Measurements from ENCODE around the gene MAPKAPK3. TPM values are rescaled to one million over a fixed set of nuclear protein-coding genes. Genes with fewer than 3 reads are reported as not detected.

Gene MAPKAPK3
- total and polyA plus RNA-seq, 7 experiments from 2014 or later = 26.7 to 196 (median 53.4) TPM

GRCh38 chr3:50599716-50600118, 17.2 kb upstream of the MAPKAPK3 start:
- Mint-ChIP-seq H3K9me3 (no peaks in the 10 kb centered on the region), H3K27me3 (no peaks in the 10 kb centered on the region), H3K4me1 (peaks cover 60 to 83% (median 73%) of the 10 kb centered on the region in 7 donors), H3K4me3 (peak overlapping the region in 6 of 10 donors; percentile 9 to 93 (median 66)), H3K36me3 (peaks cover 0 to 37% (median 4%) of the 10 kb centered on the region in 5 donors), H3K27ac (peak overlapping the region in 8 of 9 donors; percentile 60 to 94 (median 76))
- H3K36me3 ChIP-seq (ENCODE audit: control insufficient read depth in 2 of 3, insufficient read depth in 3 of 3, low read length in 3 of 3) = peaks cover 0 to 17% (median 6%) of the 10 kb centered on the region in 3 experiments
- POLR2A ChIA-PET = interaction anchor here (7.2 to 25.1 kb wide), 3 partner anchors 10 to 26 kb away, joined by 101 to 730 read pairs (median 410); partner anchors contain the start of genes C3orf18, CISH and HEMK1
- H3K27ac ChIP-seq (ENCODE audit: low read depth, low read length) = peak overlapping the region; percentile 93
- no peaks in the 10 kb centered on the region for H3K27me3 ChIP-seq (ENCODE audit: control insufficient read depth in 2 of 2, insufficient read depth in 2 of 2, low read length in 2 of 2)
- ATAC-seq = no peak
- H3K9me3 ChIP-seq (ENCODE audit: control insufficient read depth in 2 of 3, low read length in 3 of 3) = no peaks in the 10 kb centered on the region
- no peak for DNase-seq
- peaks cover 54 to 61% of the 10 kb centered on the region in 2 donors for H3K4me1 ChIP-seq (ENCODE audit: control insufficient read depth in 2 of 2, insufficient read depth in 2 of 2, low read length in 2 of 2)
- H3K4me3 ChIP-seq (ENCODE audit: low read length) = no peak overlapping the region
- intact Hi-C loops (cut with micrococcal nuclease) = no loop called here
- CTCF ChIA-PET = interaction anchor here (3.8 kb wide), 1 partner anchor 13 kb away, joined by 13 read pairs; no protein-coding TSS in a partner anchor

GRCh38 chr3:50600141-50600753, 16.7 kb upstream of the MAPKAPK3 start:
- POLR2A ChIA-PET = interaction anchor here (2.5 to 25.1 kb wide), 4 partner anchors 10 to 27 kb away, joined by 14 to 730 read pairs (median 256); partner anchors contain the start of genes C3orf18, CISH, HEMK1 and MAPKAPK3
- Histone ChIP-seq H3K27me3 (ENCODE audit: control insufficient read depth in 2 of 2, insufficient read depth in 2 of 2, low read length in 2 of 2) (no peaks in the 10 kb centered on the region), H3K4me1 (ENCODE audit: control insufficient read depth in 2 of 2, insufficient read depth in 2 of 2, low read length in 2 of 2) (peaks cover 59 to 66% of the 10 kb centered on the region in 2 donors), H3K4me3 (ENCODE audit: low read length) (peak overlapping the region; percentile 57), H3K27ac (ENCODE audit: low read depth, low read length) (peak overlapping the region; percentile 93), H3K9me3 (ENCODE audit: control insufficient read depth in 2 of 3, low read length in 3 of 3) (no peaks in the 10 kb centered on the region), H3K36me3 (ENCODE audit: control insufficient read depth in 2 of 3, insufficient read depth in 3 of 3, low read length in 3 of 3) (peaks cover 2 to 22% (median 9%) of the 10 kb centered on the region in 3 experiments)
- ATAC-seq (no peak), DNase-seq (no peak)
- Mint-ChIP-seq H3K36me3 (peaks cover under 1 to 41% (median 5%) of the 10 kb centered on the region in 5 donors), H3K27ac (peak overlapping the region in 8 of 9 donors; percentile 66 to 97 (median 94)), H3K27me3 (no peaks in the 10 kb centered on the region), H3K4me3 (peak overlapping the region in 8 of 10 donors; percentile 39 to 97 (median 82)), H3K4me1 (peaks cover 61 to 83% (median 73%) of the 10 kb centered on the region in 7 donors), H3K9me3 (no peaks in the 10 kb centered on the region)
- intact Hi-C loops (cut with micrococcal nuclease) = no loop called here
- CTCF ChIA-PET = interaction anchor here (0.7 to 3.8 kb wide), 5 partner anchors 8 to 29 kb away, joined by 4 to 24 read pairs (median 13); partner anchors contain the start of gene HEMK1

GRCh38 chr3:50600841-50601591, 15.9 kb upstream of the MAPKAPK3 start:
- peaks cover 67 to 71% of the 10 kb centered on the region in 2 donors for H3K4me1 ChIP-seq (ENCODE audit: control insufficient read depth in 2 of 2, insufficient read depth in 2 of 2, low read length in 2 of 2)

GRCh38 chr3:50602595-50603191, 14.3 kb upstream of the MAPKAPK3 start:
- Histone ChIP-seq H3K9me3 (ENCODE audit: control insufficient read depth in 2 of 3, low read length in 3 of 3) (no peaks in the 10 kb centered on the region), H3K36me3 (ENCODE audit: control insufficient read depth in 2 of 3, insufficient read depth in 3 of 3, low read length in 3 of 3) (peaks cover 7 to 45% (median 14%) of the 10 kb centered on the region in 3 experiments), H3K27ac (ENCODE audit: low read depth, low read length) (peak overlapping the region; percentile 93), H3K4me1 (ENCODE audit: control insufficient read depth in 2 of 2, insufficient read depth in 2 of 2, low read length in 2 of 2) (peaks cover 83 to 87% of the 10 kb centered on the region in 2 donors), H3K27me3 (ENCODE audit: control insufficient read depth in 2 of 2, insufficient read depth in 2 of 2, low read length in 2 of 2) (no peaks in the 10 kb centered on the region), H3K4me3 (ENCODE audit: low read length) (no peak overlapping the region)
- H3K27me3 Mint-ChIP-seq = no peaks in the 10 kb centered on the region
- peak overlapping the region; percentile 63 to 98 (median 86) for H3K4me3 Mint-ChIP-seq
- no peaks in the 10 kb centered on the region for H3K9me3 Mint-ChIP-seq
- no peak for DNase-seq
- no peak for ATAC-seq
- ChIA-PET CTCF (interaction anchor here (1.3 to 3.8 kb wide), 8 partner anchors 7 to 32 kb away, joined by 3 to 24 read pairs (median 11); partner anchors contain the start of genes CISH and HEMK1), POLR2A (interaction anchor here (0.6 to 25.1 kb wide), 8 partner anchors 8 to 1084 kb away, joined by 3 to 730 read pairs (median 9); partner anchors contain the start of genes C3orf18, CISH, HEMK1 and MAPKAPK3)
- H3K4me1 Mint-ChIP-seq = peaks cover 70 to 99% (median 89%) of the 10 kb centered on the region in 7 donors
- intact Hi-C loops (cut with micrococcal nuclease) = no loop called here
- peaks cover 10 to 65% (median 17%) of the 10 kb centered on the region in 5 donors for H3K36me3 Mint-ChIP-seq
- H3K27ac Mint-ChIP-seq = peak overlapping the region; percentile 89 to 99 (median 95)

More at GRCh38 chr3:50600841-50601591, 15.9 kb upstream of the MAPKAPK3 start:
- ChIA-PET POLR2A (interaction anchor here (2.5 to 25.1 kb wide), 4 partner anchors 10 to 27 kb away, joined by 14 to 730 read pairs (median 256); partner anchors contain the start of genes C3orf18, CISH, HEMK1 and MAPKAPK3), CTCF (interaction anchor here (0.7 to 3.8 kb wide), 7 partner anchors 9 to 30 kb away, joined by 3 to 24 read pairs (median 11); partner anchors contain the start of genes CISH and HEMK1)
- peak overlapping the region; percentile 71 to 97 (median 84) for H3K4me3 Mint-ChIP-seq
- H3K27me3 ChIP-seq (ENCODE audit: control insufficient read depth in 2 of 2, insufficient read depth in 2 of 2, low read length in 2 of 2) = no peaks in the 10 kb centered on the region
- H3K36me3 ChIP-seq (ENCODE audit: control insufficient read depth in 2 of 3, insufficient read depth in 3 of 3, low read length in 3 of 3) = peaks cover 7 to 29% (median 9%) of the 10 kb centered on the region in 3 experiments
- H3K9me3 ChIP-seq (ENCODE audit: control insufficient read depth in 2 of 3, low read length in 3 of 3) = no peaks in the 10 kb centered on the region
- H3K36me3 Mint-ChIP-seq = peaks cover 8 to 49% (median 11%) of the 10 kb centered on the region in 5 donors
- H3K9me3 Mint-ChIP-seq = no peaks in the 10 kb centered on the region
- peak overlapping the region; percentile 57 for H3K4me3 ChIP-seq (ENCODE audit: low read length)
- no peaks in the 10 kb centered on the region for H3K27me3 Mint-ChIP-seq
- H3K4me1 Mint-ChIP-seq = peaks cover 63 to 83% (median 77%) of the 10 kb centered on the region in 7 donors
- intact Hi-C loops (cut with micrococcal nuclease) = loop anchor here (1.0 kb wide), 4 partner anchors 10 to 32 kb away; partner anchors contain the start of genes CISH (in 2 of the 2) and HEMK1 (in 1 of the 2)
- peak; percentile 84 for ATAC-seq
- DNase-seq = peak; percentile 43 to 90 (median 58)
- H3K27ac ChIP-seq (ENCODE audit: low read depth, low read length) = peak overlapping the region; percentile 93
- H3K27ac Mint-ChIP-seq = peak overlapping the region; percentile 89 to 99 (median 95)

- peaks cover 88 to 91% of the 10 kb centered on the region in 2 donors for H3K4me1 ChIP-seq (ENCODE audit: control insufficient read depth in 2 of 2, insufficient read depth in 2 of 2, low read length in 2 of 2)
- H3K4me3 Mint-ChIP-seq = peak overlapping the region in 9 of 10 donors; percentile 1 to 98 (median 87)
- H3K27ac Mint-ChIP-seq = peak overlapping the region; percentile 89 to 97 (median 94)
- no peaks in the 10 kb centered on the region for H3K9me3 Mint-ChIP-seq
- ChIA-PET POLR2A (interaction anchor here (1.8 to 25.1 kb wide), 4 partner anchors 8 to 30 kb away, joined by 4 to 730 read pairs (median 256); partner anchors contain the start of genes C3orf18, CISH and HEMK1), CTCF (interaction anchor here (2.3 to 13.9 kb wide), 7 partner anchors 10 to 32 kb away, joined by 8 to 578 read pairs (median 16); partner anchors contain the start of genes C3orf18 and HEMK1)
- H3K27me3 ChIP-seq (ENCODE audit: control insufficient read depth in 2 of 2, insufficient read depth in 2 of 2, low read length in 2 of 2) = no peaks in the 10 kb centered on the region
- intact Hi-C loops (cut with micrococcal nuclease) = no loop called here
- H3K27ac ChIP-seq (ENCODE audit: low read depth, low read length) = peak overlapping the region; percentile 93
- H3K4me1 Mint-ChIP-seq = peaks cover 74 to 99% (median 89%) of the 10 kb centered on the region in 7 donors
- DNase-seq = no peak
- no peak overlapping the region for H3K4me3 ChIP-seq (ENCODE audit: low read length)
- no peaks in the 10 kb centered on the region for H3K27me3 Mint-ChIP-seq
- H3K36me3 ChIP-seq (ENCODE audit: control insufficient read depth in 2 of 3, insufficient read depth in 3 of 3, low read length in 3 of 3) = peaks cover 15 to 53% (median 18%) of the 10 kb centered on the region in 3 experiments
- ATAC-seq = no peak
- peaks cover 14 to 66% (median 25%) of the 10 kb centered on the region in 5 donors for H3K36me3 Mint-ChIP-seq
- H3K9me3 ChIP-seq (ENCODE audit: control insufficient read depth in 2 of 3, low read length in 3 of 3) = no peaks in the 10 kb centered on the region
Measured at GRCh38 chr3:50603261-50604109, 13.5 kb upstream of the MAPKAPK3 start.

All from naive thymus-derived CD4-positive, alpha-beta T cell (primary cell).